Astrocyte (in vitro differentiated cells and primary cell): Measurements from ENCODE around the gene NRP1. TPM values are rescaled to one million over a fixed set of nuclear protein-coding genes. Genes with fewer than 3 reads are reported as not detected.

Experiments
- DNase-seq: peaks from one replicate; pipeline ENCODE4 v3.0.0-alpha.2; 2010; ENCODE audit warnings: low read depth
- FAIRE-seq: peaks from 2 replicates; lab custom pipeline; 2011; peaks lifted over from hg19 to GRCh38; lab: Jason Lieb, UNC
- H2AFZ ChIP-seq: 2 replicates; pipeline ENCODE4 v1.6.0; 2012; ENCODE audit warnings: low read depth, low read length, inconsistent platforms
- H3K27ac ChIP-seq: 2 replicates; pipeline ENCODE4 v1.5.1; 2011; ENCODE audit warnings: low read depth, low read length, inconsistent platforms
- H3K27me3 ChIP-seq: 2 replicates; pipeline ENCODE4 v1.6.0; 2011; ENCODE audit warnings: low read length, inconsistent platforms; ENCODE audit not compliant: insufficient read depth
- H3K36me3 ChIP-seq: 2 replicates; pipeline ENCODE4 v1.5.1; 2011; ENCODE audit warnings: low read length, inconsistent platforms; ENCODE audit not compliant: insufficient read depth
- H3K4me1 ChIP-seq: 2 replicates; pipeline ENCODE4 v1.5.1; 2011; ENCODE audit warnings: low read length, inconsistent platforms; ENCODE audit not compliant: insufficient read depth
- H3K4me2 ChIP-seq: 2 replicates; pipeline ENCODE4 v1.6.0; 2012; ENCODE audit warnings: low read length, inconsistent platforms
- H3K4me3 ChIP-seq: 2 replicates; pipeline ENCODE4 v1.5.1; 2011; ENCODE audit warnings: low read depth, mild to moderate bottlenecking, low read length, inconsistent platforms; ENCODE audit not compliant: insufficient read depth
- H3K79me2 ChIP-seq: 2 replicates; pipeline ENCODE4 v1.6.0; 2012; ENCODE audit warnings: mild to moderate bottlenecking, low read length, inconsistent platforms; ENCODE audit not compliant: insufficient read depth
- H3K9ac ChIP-seq: 2 replicates; pipeline ENCODE4 v1.6.0; 2012; ENCODE audit warnings: mild to moderate bottlenecking, low read length, inconsistent platforms
- H3K9me3 ChIP-seq: 2 replicates; pipeline ENCODE4 v1.5.1; 2012; ENCODE audit warnings: low read depth, mild to moderate bottlenecking, low read length, inconsistent platforms; ENCODE audit not compliant: insufficient read depth
- H4K20me1 ChIP-seq: 2 replicates; pipeline ENCODE4 v1.6.0; 2012; ENCODE audit warnings: low read length, inconsistent platforms; ENCODE audit not compliant: insufficient read depth
- H3K27ac Mint-ChIP-seq: one replicate; pipeline ENCODE4 v1.8.0; 2021; ENCODE audit warnings: mild to moderate bottlenecking, mixed read lengths; ENCODE audit not compliant: unreplicated experiment
- H3K27me3 Mint-ChIP-seq: one replicate; pipeline ENCODE4 v1.8.0; 2021; ENCODE audit warnings: low read depth, mixed read lengths; ENCODE audit not compliant: unreplicated experiment
- H3K36me3 Mint-ChIP-seq: one replicate; pipeline ENCODE4 v1.8.0; 2021; ENCODE audit warnings: low read depth, mixed read lengths; ENCODE audit not compliant: unreplicated experiment
- H3K4me1 Mint-ChIP-seq: one replicate; pipeline ENCODE4 v1.8.0; 2021; ENCODE audit warnings: low read depth, mixed read lengths; ENCODE audit not compliant: unreplicated experiment
- H3K4me3 Mint-ChIP-seq: one replicate; pipeline ENCODE4 v1.8.0; 2021; ENCODE audit warnings: mild to moderate bottlenecking, moderate library complexity, mixed read lengths; ENCODE audit not compliant: unreplicated experiment
- H3K9me3 Mint-ChIP-seq: one replicate; pipeline ENCODE4 v1.8.0; 2021; ENCODE audit warnings: mild to moderate bottlenecking, mixed read lengths; ENCODE audit not compliant: unreplicated experiment
- EZH2 ChIP-seq: IDR thresholded peaks from 2 replicates; pipeline ENCODE4 v1.6.1; 2012; ENCODE audit warnings: mild to moderate bottlenecking, low read length, inconsistent platforms; ENCODE audit not compliant: insufficient read depth
- total RNA-seq: library from RNA; stranded (reverse); gene quantifications from 2 replicates; pipeline ENCODE4 v1.2.1, GENCODE V29; 2021
- TF ChIP-seq, protein P1 (sequence below): IDR thresholded peaks from 2 replicates; pipeline ENCODE4 v1.5.1; 2011; ENCODE audit warnings: low read depth, mild to moderate bottlenecking, inconsistent platforms, low read length, moderate library complexity; ENCODE audit not compliant: insufficient read depth

NRP1 gene
- total RNA-seq, 1 donor from 2014 or later: 59.4 TPM

- TF ChIP-seq, protein P1, sequence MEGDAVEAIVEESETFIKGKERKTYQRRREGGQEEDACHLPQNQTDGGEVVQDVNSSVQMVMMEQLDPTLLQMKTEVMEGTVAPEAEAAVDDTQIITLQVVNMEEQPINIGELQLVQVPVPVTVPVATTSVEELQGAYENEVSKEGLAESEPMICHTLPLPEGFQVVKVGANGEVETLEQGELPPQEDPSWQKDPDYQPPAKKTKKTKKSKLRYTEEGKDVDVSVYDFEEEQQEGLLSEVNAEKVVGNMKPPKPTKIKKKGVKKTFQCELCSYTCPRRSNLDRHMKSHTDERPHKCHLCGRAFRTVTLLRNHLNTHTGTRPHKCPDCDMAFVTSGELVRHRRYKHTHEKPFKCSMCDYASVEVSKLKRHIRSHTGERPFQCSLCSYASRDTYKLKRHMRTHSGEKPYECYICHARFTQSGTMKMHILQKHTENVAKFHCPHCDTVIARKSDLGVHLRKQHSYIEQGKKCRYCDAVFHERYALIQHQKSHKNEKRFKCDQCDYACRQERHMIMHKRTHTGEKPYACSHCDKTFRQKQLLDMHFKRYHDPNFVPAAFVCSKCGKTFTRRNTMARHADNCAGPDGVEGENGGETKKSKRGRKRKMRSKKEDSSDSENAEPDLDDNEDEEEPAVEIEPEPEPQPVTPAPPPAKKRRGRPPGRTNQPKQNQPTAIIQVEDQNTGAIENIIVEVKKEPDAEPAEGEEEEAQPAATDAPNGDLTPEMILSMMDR: no peak
- TF ChIP-seq EZH2: no peak
- no peak overlapping the region for H3K4me3 ChIP-seq
- no peak overlapping the region for H3K4me3 Mint-ChIP-seq
- no peak overlapping the region for H3K9ac ChIP-seq
- H3K4me1 Mint-ChIP-seq: peaks cover 51% of the 10 kb centered on the region
- no peak overlapping the region for H3K4me2 ChIP-seq
- DNase-seq (peak; percentile 87), FAIRE-seq (peak; percentile 63)
- H3K79me2 ChIP-seq: peaks cover 12% of the 10 kb centered on the region
- peaks cover 2% of the 10 kb centered on the region for H3K9me3 Mint-ChIP-seq
- H3K27me3 Mint-ChIP-seq: no peaks in the 10 kb centered on the region
- H2AFZ ChIP-seq: no peak overlapping the region
- peaks cover 44% of the 10 kb centered on the region for H3K4me1 ChIP-seq
- H3K27ac Mint-ChIP-seq: peak overlapping the region; percentile 43
- H3K36me3 ChIP-seq: peaks cover 39% of the 10 kb centered on the region
- H3K27me3 ChIP-seq: no peaks in the 10 kb centered on the region
- no peaks in the 10 kb centered on the region for H4K20me1 ChIP-seq
- no peaks in the 10 kb centered on the region for H3K9me3 ChIP-seq
- peak overlapping the region; percentile 63 for H3K27ac ChIP-seq
- H3K36me3 Mint-ChIP-seq: peaks cover 24% of the 10 kb centered on the region
These were observed 119.3 kb downstream of the NRP1 start for GRCh38 chr10:33215154-33215553.

DNA sequence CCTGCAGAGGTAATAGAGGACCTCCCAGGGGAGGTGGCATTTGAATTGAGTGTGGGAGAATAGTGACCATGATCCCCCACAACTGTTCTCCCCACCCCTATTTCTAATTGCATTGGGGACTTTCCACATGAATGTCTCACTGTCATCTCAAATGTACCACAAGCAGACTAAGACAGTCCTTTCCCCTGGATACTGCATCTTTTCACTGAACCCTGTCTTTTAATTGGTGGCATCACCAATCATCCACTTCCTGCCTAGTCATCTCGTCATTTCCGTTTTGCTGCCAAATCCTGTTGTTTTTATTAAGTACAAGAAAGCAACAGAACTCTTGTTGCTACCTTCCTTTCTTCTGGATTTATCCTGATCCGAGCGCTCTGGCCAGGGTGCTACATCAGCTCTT is 120.3 kb downstream of the NRP1 start:
- H3K4me1 Mint-ChIP-seq: peaks cover 51% of the 10 kb centered on the region
- TF ChIP-seq EZH2: no peak
- TF ChIP-seq, protein P1: no peak
- no peak overlapping the region for H3K4me3 Mint-ChIP-seq
- Histone ChIP-seq H3K79me2 (peaks cover 12% of the 10 kb centered on the region), H4K20me1 (no peaks in the 10 kb centered on the region), H3K27me3 (no peaks in the 10 kb centered on the region), H3K4me1 (peaks cover 44% of the 10 kb centered on the region), H3K36me3 (peaks cover 37% of the 10 kb centered on the region), H3K27ac (peak overlapping the region; percentile 63), H3K4me2 (no peak overlapping the region), H3K9me3 (no peaks in the 10 kb centered on the region), H3K4me3 (no peak overlapping the region), H2AFZ (no peak overlapping the region), H3K9ac (no peak overlapping the region)
- peaks cover 2% of the 10 kb centered on the region for H3K9me3 Mint-ChIP-seq
- DNase-seq (no peak), FAIRE-seq (no peak)
- peak overlapping the region; percentile 43 for H3K27ac Mint-ChIP-seq
- peaks cover 21% of the 10 kb centered on the region for H3K36me3 Mint-ChIP-seq
- H3K27me3 Mint-ChIP-seq: no peaks in the 10 kb centered on the region

DNA sequence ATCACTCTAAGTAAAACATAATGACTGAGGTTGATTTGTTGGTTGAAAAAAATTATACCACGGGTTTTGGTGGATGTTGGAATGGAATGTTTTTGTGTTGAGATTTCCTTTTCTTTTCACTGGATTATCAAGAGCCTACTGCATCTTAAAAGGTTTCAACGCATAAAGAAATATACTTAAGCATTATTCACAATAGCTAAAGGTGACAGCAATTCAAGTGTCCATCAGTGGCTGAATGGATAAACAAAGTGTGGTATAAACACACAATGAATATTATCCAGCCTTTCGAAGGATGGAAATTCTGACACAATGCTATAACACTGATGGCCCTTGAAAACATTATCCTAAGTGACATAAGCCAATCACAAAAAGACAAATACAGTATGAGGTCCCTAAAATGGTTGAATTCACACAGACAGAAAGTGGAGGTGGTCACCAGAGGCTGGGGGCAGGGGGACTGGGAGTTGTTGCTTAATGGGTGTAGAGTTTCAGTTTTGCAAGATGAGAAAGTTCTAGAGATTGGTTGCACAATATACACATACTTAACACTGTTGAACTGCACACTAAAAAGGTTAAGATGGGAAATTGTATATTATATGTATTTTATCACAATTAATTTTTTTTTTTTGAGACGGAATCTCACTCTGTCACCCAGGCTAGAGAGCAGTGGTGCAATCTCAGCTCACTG is 122.3 kb downstream of the NRP1 start:
- no peaks in the 10 kb centered on the region for H3K27me3 Mint-ChIP-seq
- FAIRE-seq (peak; percentile 49), DNase-seq (no peak)
- H3K9ac ChIP-seq: peak overlapping the region; percentile 37
- no peaks in the 10 kb centered on the region for H4K20me1 ChIP-seq
- H3K79me2 ChIP-seq: peaks cover 12% of the 10 kb centered on the region
- H3K4me1 ChIP-seq: peaks cover 34% of the 10 kb centered on the region
- no peak overlapping the region for H3K4me3 ChIP-seq
- peak overlapping the region; percentile 99 for H3K27ac Mint-ChIP-seq
- no peak overlapping the region for H3K4me3 Mint-ChIP-seq
- peaks cover 2% of the 10 kb centered on the region for H3K9me3 Mint-ChIP-seq
- H2AFZ ChIP-seq: no peak overlapping the region
- TF ChIP-seq EZH2: no peak
- TF ChIP-seq, protein P1: no peak
- H3K36me3 Mint-ChIP-seq: peaks cover 23% of the 10 kb centered on the region
- peaks cover 34% of the 10 kb centered on the region for H3K36me3 ChIP-seq
- peaks cover 49% of the 10 kb centered on the region for H3K4me1 Mint-ChIP-seq
- H3K27me3 ChIP-seq: no peaks in the 10 kb centered on the region
- peak overlapping the region; percentile 71 for H3K27ac ChIP-seq
- H3K4me2 ChIP-seq: peak overlapping the region; percentile 39
- H3K9me3 ChIP-seq: no peaks in the 10 kb centered on the region
